Measurements from ENCODE around the gene RAB1A.
"Not testable (repeated sequence)": the region's sequence is repeated elsewhere in the genome, so short reads cannot be mapped to it uniquely, and the experiment has no call there.

The RAB1A gene

DNA sequence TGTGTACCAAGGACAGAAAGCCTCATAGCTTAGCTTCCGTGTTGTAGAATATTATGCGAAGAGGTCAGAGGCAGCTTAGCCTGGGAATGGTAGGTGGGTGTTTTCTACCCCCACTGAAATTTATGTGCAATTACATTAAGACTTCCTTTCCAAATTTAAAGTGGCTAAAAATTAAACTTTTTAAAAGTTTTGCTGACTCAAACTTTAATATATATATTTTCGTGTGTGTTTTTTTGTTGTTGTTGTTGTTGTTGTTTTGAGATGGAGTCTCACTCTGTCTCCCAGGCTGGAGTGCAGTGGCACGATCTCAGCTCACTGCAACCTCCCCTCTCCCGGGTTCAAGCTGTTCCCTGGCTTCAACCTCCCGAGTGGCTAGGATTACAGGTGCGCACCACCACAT lies 4.3 kb upstream of the RAB1A start:
- no peak for DNase-seq

DNA sequence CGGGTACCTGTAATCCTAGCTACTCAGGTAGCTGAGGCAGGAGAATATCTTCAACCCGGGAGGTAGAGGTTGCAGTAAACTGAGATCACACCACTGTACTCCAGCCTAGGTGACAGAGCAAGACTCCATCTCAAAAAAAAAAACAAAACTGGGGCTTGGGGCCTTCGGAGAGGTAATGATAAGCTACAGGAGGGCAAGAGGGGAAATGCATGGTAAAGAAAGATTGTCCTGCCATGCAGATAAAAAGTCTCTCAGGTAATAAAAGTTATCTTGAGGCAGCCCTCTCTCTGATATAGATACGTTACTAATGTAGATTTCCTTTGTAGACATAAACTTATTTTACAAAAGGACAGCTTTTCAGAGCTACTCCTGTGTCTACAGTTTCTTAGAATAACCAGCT lies 3.7 kb upstream of the RAB1A start:
- DNase-seq = no peak

- DNase-seq = not testable (repeated sequence)
Observed at GRCh38 chr2:65132930-65133329, 3.0 kb upstream of the RAB1A start.

DNA sequence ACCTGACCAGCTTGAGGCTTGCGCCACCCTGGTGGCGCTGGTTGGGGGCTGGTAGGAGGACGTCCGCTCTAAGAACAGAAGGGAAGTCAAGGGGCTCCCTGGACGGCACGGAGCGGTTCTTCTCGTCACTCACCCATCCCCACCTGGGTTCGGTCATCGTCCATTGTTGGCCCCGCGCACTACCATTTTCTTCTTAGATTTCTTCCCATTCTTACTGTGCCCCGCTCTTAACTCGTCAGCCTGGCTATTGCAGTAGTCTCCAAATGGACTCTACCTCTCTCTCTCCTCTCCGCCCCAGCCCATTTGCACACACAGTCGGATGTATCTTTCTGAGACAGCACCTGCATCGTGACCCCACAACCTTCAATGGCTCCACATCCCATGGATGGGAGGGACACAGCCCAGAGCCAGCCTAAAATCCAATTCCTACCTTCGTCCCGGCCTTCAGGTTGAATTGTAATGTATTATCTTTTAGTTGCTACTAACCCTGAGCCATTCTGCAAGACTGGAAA lies 814 bp upstream of the RAB1A start:
- peak; percentile 67 to 78 for DNase-seq

DNA sequence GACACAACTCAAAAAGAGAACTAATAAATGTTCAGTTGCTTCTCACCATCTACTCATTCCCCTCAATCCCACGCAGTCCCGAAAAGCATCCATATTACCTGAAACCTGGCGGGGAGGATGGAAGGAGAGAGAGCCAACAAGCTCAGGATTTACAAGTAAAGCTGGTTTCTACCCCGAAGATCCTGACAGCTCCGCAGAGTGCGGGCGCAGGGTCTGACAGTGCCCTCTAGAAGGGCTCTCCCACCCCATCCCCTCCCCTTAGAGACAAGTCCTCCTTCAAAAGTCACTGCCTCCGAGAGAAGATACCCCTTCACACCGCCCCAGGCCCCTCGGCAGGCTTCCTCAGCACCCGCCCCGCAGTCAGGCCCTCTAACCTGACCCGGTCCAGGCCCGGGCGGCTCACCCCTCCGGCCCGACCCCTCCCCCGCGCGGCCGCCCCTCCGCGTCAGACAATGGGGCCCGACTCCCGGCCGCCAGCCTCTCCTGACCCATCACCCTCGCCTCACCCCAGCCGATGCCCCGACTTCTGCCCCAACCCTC lies 550 bp downstream of the RAB1A start:
- DNase-seq = no peak

DNA sequence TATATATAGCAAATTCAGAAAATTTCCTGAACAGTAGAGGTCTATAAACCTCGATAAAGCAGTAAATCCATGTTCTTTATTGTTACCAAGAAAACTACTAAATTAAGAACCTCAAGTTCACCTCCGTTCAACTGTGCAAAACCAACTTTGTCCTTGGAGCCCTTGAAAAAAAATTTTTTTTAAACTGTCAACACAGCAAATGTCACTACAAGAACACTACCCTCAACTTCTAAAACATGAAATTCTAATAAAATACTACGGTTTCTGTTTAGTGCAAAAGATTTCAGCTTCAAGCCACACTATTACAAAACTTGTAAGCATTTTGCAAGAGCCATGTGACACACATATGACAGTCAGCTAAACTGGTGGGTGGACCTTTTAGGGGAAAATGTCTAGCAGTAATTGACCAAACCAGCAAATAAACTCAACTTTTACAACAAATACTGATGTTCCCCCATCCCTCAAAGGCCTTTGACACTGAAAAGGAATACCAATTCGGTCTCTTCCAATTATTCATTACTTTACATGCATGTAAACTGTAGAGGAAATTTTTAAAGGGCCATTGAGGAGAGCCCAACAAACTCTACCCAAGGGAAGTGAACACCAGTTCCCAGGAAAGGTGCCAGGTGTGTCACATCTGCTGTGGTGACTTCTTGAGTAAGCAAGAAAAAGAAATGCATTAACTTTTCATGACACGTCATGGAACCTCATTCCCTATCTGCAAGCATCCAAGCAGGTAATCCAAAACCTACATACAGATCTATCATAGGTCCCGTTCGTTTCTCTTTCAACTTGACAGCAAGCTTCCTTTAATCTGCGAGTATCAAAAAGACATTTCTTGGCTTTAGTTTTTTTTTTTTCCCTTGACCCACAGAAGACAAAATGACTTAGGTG lies 1.4 kb downstream of the RAB1A start:
- DNase-seq = peak in 1 of 2 experiments; percentile 11

- DNase-seq = not testable (repeated sequence)
Observed at GRCh38 chr2:65125457-65125856, 4.4 kb downstream of the RAB1A start.

GRCh38 chr2:65122313-65122712 lies 7.6 kb downstream of the RAB1A start:
- DNase-seq = no peak

- DNase-seq = no peak
Observed at GRCh38 chr2:65120990-65121693, 8.8 kb downstream of the RAB1A start.

DNA sequence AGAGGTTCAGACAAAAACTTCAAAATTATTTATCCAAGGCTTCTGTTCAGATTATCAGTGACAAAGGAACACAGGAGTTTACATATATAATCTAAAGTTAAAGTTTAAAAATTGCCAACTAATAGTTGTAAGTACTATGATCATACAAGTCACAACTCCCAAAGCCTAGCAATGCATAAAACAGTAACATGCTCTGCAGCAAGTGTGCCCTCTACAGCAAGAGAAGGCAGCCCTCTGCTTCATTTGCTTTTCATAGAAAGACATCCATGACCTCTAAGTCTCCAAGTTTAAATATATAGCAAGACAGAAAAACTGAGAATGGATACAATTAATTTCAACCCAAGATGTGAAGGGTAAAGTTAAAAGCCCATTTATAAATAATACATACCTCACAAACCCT lies 13.3 kb downstream of the RAB1A start:
- DNase-seq = no peak

DNA sequence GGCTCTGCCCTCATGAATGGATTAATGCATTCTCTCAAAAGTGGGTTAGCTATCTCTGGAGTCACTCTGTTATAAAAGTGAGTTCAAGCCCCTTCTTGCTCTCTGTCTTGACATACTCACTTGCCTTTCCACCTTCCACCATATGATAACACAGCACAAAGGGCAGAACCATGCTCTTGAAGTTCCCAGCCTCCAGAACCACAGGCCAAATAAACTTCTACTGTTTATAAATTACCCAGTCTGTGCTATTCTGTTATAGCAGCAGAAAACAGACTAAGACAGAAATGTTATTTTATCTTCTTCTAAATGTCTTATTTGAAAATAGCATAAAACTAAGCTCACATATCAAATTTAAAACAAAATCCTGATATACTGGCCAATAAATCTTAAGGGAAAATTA lies 15.0 kb downstream of the RAB1A start:
- DNase-seq = no peak

GRCh38 chr2:65113816-65114215 lies 16.1 kb downstream of the RAB1A start:
- DNase-seq = no peak

GRCh38 chr2:65113229-65113628 lies 16.7 kb downstream of the RAB1A start:
- no peak for DNase-seq

DNA sequence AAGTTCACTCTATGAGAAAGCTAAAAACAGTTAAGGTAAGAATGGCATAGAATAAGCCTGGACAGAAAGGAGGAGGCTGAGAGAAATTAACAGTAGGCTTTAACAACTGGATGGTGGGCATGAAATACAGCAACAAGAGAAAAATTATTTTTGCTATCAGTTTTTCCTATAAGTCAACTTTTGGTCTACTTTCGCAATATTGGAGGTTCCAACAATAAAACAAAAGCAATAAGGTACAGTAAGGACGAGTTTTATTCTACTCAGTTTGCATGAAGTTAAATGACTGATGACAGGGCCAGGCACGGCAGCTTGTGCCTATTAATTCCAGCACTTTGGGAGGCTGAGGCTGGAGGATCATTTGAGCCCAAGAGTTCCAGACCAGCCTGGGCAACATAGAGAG lies 17.3 kb downstream of the RAB1A start:
- DNase-seq = no peak

DNA sequence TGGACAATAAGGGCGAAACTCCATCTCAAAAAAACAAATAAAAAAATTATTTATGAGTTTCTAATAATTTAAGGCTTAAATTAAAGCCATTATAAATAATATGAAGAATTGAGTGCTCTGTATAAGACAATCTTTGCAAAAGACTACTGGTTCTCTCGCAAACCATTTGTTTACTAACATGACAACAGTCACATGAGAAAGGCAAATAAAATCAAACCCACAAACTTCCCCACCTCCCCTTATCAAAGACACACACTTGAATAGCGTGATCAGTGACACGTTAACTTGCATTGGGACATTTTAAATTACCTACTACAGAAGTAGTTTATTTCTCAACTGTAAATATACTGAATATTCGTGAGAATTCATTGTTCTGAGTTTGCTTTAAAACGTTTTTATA lies 21.1 kb downstream of the RAB1A start:
- DNase-seq = no peak

DNA sequence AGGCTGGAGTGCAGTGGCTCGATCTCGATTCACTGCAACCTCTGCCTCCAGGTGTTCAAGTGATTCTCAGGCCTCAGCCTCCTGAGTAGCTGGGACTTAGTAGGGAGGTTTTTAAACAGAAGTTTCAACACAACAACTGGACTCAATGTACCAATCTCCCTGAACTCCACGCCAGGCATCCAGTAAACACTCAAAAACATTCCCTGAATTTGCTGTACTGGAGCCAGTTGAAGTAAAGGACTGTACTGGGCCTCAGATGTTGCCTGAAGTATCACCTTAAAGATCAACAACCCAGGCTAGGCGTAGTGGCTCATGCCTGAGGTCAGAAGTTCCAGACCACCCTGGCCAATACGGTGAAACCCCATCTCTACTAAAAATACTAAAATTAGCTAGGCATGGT lies 22.4 kb downstream of the RAB1A start:
- DNase-seq = no peak

GRCh38 chr2:65103013-65103715 lies 26.7 kb downstream of the RAB1A start:
- DNase-seq = peak; percentile 6 to 10

DNA sequence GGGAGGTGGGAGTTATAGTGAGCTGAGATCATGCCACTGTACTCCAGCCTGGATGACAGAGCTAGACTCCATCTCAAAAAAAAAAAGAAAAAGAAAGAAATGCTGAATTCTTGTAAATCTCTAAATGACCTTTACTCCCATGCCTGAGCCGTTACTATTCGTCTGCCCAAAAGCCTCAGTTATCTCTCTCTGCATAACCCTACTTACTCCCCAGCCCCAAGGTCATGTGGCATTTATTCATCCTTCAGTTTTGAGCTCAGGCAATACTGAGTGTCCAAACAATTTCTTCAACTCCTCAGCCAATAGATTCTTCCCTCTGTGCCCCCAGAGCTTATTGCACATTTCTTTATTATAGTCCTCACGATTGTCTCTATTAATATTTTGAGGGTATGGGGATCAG lies 28.8 kb downstream of the RAB1A start:
- no peak for DNase-seq

DNA sequence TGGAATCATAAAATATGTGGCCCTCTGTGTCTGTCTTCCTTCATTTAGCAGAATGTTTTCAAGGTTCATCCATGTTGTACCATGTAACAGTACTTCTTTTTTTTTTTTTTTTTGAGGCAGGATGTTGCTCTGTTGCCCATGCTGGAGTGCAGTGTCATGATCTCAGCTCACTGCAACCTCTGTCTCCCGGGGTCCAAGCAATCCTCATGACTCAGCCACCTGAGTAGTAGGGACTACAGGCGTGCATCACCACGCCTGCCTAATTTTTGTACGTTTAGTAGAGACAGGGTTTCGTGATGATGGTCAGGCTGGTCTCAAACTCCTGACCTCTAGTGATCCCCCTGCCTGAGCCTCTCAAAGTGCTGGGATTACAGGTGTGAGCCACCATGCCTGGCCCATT lies 31.2 kb downstream of the RAB1A start:
- DNase-seq = no peak

- DNase-seq = no peak
Observed at GRCh38 chr2:65097844-65098243, 32.1 kb downstream of the RAB1A start.

DNA sequence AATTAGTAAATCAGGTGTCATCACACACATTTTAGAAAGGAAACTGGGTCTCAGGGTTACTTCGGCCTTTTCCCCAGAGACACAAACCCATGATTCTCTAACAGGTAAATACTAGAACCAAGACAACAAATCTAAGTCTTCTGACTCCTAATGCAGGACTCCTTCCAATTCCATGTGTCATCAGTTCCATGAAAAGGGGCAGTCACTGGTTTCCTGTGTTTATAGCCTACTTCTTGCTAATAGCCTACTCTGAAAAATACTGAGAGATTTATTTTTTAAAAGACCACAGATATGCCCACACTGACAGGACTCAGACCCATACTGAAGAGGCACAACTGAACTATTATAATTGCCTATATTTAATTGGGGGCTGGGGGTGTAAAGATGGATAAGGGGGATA lies 33.0 kb downstream of the RAB1A start:
- DNase-seq = no peak

- no peak for DNase-seq
Observed at GRCh38 chr2:65093211-65093610, 36.7 kb downstream of the RAB1A start.

DNA sequence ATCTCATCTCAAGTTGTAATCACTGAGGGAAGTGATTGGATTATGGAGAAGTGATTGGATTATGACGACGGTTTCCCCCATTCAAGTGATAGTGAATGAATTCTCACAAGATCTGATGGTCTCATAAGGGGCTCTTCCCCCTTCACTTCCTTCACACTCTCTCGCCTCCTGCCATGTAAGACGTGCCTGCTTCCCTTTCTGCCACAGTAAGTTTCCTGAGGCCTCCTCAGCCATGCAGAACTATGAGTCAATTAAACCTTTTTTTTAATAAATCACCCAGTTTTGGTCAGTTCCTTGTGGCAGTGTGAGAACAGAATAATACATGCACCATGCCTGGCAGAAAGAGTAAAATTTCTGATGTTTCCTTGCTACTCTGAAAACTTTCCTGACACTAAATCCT lies 37.1 kb downstream of the RAB1A start:
- DNase-seq = no peak
